NB4 (cell line): Measurements from ENCODE around the gene PITPNM3.
A peak's percentile ranks its signal among the peaks of the same experiment; 100 is the strongest.

Source experiments
- DNase-seq: peaks from one replicate; pipeline ENCODE4 v3.0.0; 2010; ENCODE audit warnings: low read depth
- H3K4me3 ChIP-seq: one replicate; pipeline ENCODE4 v1.5.1; 2011; ENCODE audit warnings: mild to moderate bottlenecking, low read depth, low read length, moderate library complexity
- CTCF ChIP-seq: IDR thresholded peaks from one replicate; pipeline ENCODE4 v1.5.1; 2012; ENCODE audit warnings: low read depth, low read length
- MAX ChIP-seq: IDR thresholded peaks from 2 replicates; pipeline ENCODE4 v1.6.1; 2011; ENCODE audit warnings: low read depth, low read length
- MYC ChIP-seq: IDR thresholded peaks from 2 replicates; pipeline ENCODE4 v1.6.1; 2011; ENCODE audit warnings: low read depth, low read length
- POLR2A ChIP-seq: IDR thresholded peaks from 2 replicates; pipeline ENCODE4 v1.6.1; 2011; ENCODE audit warnings: mild to moderate bottlenecking; ENCODE audit not compliant: insufficient read length; ENCODE audit errors: extremely low read depth

The PITPNM3 gene

DNA sequence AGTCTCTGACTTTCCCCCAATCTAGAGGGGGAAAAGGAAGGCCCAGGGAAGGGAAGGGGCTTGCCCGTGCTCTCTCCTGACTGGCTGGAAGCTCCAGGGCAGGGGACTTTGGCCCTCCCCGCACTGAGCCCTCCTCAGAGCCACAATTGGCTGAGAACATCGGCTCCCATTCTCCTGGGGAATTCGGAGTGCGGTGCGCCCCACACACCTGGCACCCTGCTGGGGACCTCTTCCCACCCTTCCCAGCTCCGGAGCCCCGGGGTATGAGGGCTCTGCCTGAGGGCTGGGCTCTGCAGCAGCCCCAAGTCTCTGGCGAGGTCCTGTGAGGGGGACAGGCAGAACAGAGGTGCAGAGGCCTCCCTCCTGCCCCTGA lies 76.1 kb downstream of the PITPNM3 start:
- H3K4me3 ChIP-seq, result no peak overlapping the region
- TF ChIP-seq MAX, result no peak
- TF ChIP-seq POLR2A, result no peak
- TF ChIP-seq CTCF, result no peak
- no peak for TF ChIP-seq MYC

GRCh38 chr17:6479622-6480302 lies 76.6 kb downstream of the PITPNM3 start:
- no peak overlapping the region for H3K4me3 ChIP-seq
- TF ChIP-seq MYC, result no peak
- TF ChIP-seq CTCF, result no peak
- TF ChIP-seq MAX, result no peak
- no peak for TF ChIP-seq POLR2A
- DNase-seq, result no peak

More for the DNA sequence above, 76.1 kb downstream of the PITPNM3 start:
- no peak for DNase-seq

GRCh38 chr17:6478486-6478885 lies 77.9 kb downstream of the PITPNM3 start:
- H3K4me3 ChIP-seq, result no peak overlapping the region
- DNase-seq, result no peak
- TF ChIP-seq MYC, result no peak
- no peak for TF ChIP-seq CTCF
- no peak for TF ChIP-seq POLR2A
- TF ChIP-seq MAX, result no peak

DNA sequence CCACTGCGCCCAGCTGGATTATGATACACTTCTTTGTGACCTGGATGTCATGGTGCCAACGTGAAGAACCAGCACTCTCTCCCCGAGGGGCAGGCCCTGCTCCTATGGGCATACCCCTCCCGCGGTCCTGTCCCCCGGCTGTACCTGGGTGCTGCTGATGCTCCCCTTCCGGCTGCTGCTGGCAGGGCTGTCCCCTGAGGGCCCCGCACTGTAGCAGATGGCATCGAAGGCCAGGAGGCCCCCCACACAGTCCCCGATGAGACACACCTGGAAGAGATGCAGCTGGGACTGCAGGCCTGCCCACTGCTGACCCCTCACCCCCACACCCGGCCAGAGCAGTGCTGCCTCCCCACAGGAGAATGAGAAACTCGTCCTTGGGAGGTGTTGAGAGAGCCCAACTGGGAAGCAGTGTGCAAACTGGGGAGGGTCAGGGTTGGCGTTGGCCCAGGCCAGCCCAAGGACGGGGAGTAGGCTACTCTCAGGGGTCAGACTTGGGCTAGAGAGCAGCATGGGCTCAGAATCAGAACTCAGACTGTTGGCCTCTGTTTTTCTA lies 78.4 kb downstream of the PITPNM3 start:
- H3K4me3 ChIP-seq, result no peak overlapping the region
- TF ChIP-seq CTCF (no peak), POLR2A (no peak), MYC (no peak), MAX (no peak)
- DNase-seq, result no peak

DNA sequence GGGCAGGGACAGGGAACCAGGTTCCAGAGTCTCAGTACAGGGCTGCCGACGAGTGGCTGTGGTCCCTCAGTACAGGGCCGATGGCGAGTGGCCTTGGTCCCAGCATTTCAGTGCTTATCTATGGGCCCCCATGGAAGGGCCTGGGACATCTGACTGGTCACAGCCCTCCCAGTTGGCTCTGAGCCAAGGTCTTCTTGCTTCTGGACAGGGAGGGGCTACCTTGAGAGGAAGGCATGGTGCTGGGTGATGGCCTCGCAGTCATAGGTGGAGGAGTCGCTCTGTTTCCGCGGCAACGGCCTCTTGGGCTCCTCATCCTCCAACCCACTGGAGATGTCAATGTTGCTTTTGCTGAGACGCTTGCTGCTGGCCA lies 79.6 kb downstream of the PITPNM3 start:
- peak; percentile 10 for DNase-seq

GRCh38 chr17:6476076-6476809 lies 80.1 kb downstream of the PITPNM3 start:
- TF ChIP-seq POLR2A (no peak), CTCF (no peak), MAX (no peak), MYC (no peak)
- no peak for DNase-seq
- no peak overlapping the region for H3K4me3 ChIP-seq

More for the DNA sequence above, 79.6 kb downstream of the PITPNM3 start:
- no peak for TF ChIP-seq MYC
- H3K4me3 ChIP-seq, result no peak overlapping the region
